ENCODE data around the gene ADORA2A. TPM values are rescaled to one million over a fixed set of nuclear protein-coding genes. Genes with fewer than 3 reads are reported as not detected.

ADORA2A gene
- total RNA-seq, 1 experiment from 2014 or later, result 7.6 TPM

- TF ChIP-seq ERG (CRISPR knock-in tag; IDR thresholded peaks at IDR 0.05) (no peak), SP1 (CRISPR knock-in tag; conservative IDR thresholded peaks at IDR 0.05) (no peak), SMAD4 (CRISPR knock-in tag; IDR thresholded peaks at IDR 0.05) (no peak), ATF2 (CRISPR knock-in tag; IDR thresholded peaks at IDR 0.05; ENCODE audit: borderline replicate concordance, low read depth) (no peak), NFATC4 (CRISPR knock-in tag; IDR thresholded peaks at IDR 0.05) (no peak), PRDM15 (CRISPR knock-in tag; IDR thresholded peaks at IDR 0.05) (no peak), ZBTB21 (CRISPR knock-in tag; IDR thresholded peaks at IDR 0.05; ENCODE audit: borderline replicate concordance) (no peak), E2F1 (CRISPR knock-in tag; IDR thresholded peaks at IDR 0.05) (no peak), NR2C2 (CRISPR knock-in tag; IDR thresholded peaks at IDR 0.05) (no peak), ZNF232 (CRISPR knock-in tag; IDR thresholded peaks at IDR 0.05) (no peak)
Measured at GRCh38 chr22:24380220-24380904, 47.0 kb upstream of the ADORA2A start (continued).

GRCh38 chr22:24380905-24381230 is 46.5 kb upstream of the ADORA2A start:
- no peaks in the 10 kb centered on the region for H3K27me3 Mint-ChIP-seq (ENCODE audit: low read depth)
- no peak overlapping the region for H3K27ac Mint-ChIP-seq
- CTCF ChIA-PET, result no interaction called here
- H3K4me1 Mint-ChIP-seq, result no peaks in the 10 kb centered on the region
- no peaks in the 10 kb centered on the region for H3K9me3 Mint-ChIP-seq
- DNase-seq (ENCODE audit: low spot score) (no peak), ATAC-seq (no peak)
- no peak overlapping the region for H3K4me3 Mint-ChIP-seq
- H3K36me3 Mint-ChIP-seq, result peaks cover 20% of the 10 kb centered on the region
- TF ChIP-seq SMAD4 (CRISPR knock-in tag; IDR thresholded peaks at IDR 0.05), result no peak
- TF ChIP-seq NFYB (CRISPR knock-in tag; conservative IDR thresholded peaks at IDR 0.05; ENCODE audit: low read depth), result no peak
- no peak for TF ChIP-seq CDX4 (CRISPR knock-in tag; IDR thresholded peaks at IDR 0.05; ENCODE audit: borderline replicate concordance)
- TF ChIP-seq ATF2 (CRISPR knock-in tag; IDR thresholded peaks at IDR 0.05; ENCODE audit: borderline replicate concordance, low read depth), result no peak
- no peak for TF ChIP-seq CREM (CRISPR knock-in tag; IDR thresholded peaks at IDR 0.05)
- TF ChIP-seq GABPB1 (CRISPR knock-in tag; IDR thresholded peaks at IDR 0.05), result no peak
- no peak for TF ChIP-seq ZNF425 (CRISPR knock-in tag; conservative IDR thresholded peaks at IDR 0.05)
- no peak for TF ChIP-seq ZSCAN18 (CRISPR knock-in tag; IDR thresholded peaks at IDR 0.05)
- TF ChIP-seq KAT7 (CRISPR knock-in tag; IDR thresholded peaks at IDR 0.05; ENCODE audit: borderline replicate concordance), result no peak
- TF ChIP-seq SP1 (CRISPR knock-in tag; conservative IDR thresholded peaks at IDR 0.05), result no peak
- no peak for TF ChIP-seq NR2C2 (CRISPR knock-in tag; IDR thresholded peaks at IDR 0.05)
- TF ChIP-seq NR1H2 (CRISPR knock-in tag; IDR thresholded peaks at IDR 0.05), result no peak
- TF ChIP-seq MLX (CRISPR knock-in tag; IDR thresholded peaks at IDR 0.05), result no peak
- TF ChIP-seq ERG (CRISPR knock-in tag; IDR thresholded peaks at IDR 0.05), result no peak
- POLR2A ChIA-PET, result interaction anchor here (0.6 kb wide), 1 partner anchor 129 kb away, joined by 3 read pairs; no protein-coding TSS in a partner anchor

Data from WTC11 (cell line).